GM23338 (cell line): Measurements from ENCODE around the gene SLC30A3. TPM values are rescaled to one million over a fixed set of nuclear protein-coding genes. Genes with fewer than 3 reads are reported as not detected.

ENCODE experiments used
- ATAC-seq: fragments of 200-7000 bp; cut with Tn5 transposase; 3 replicates; pipeline ENCODE4 v1.9.1; 2020
- DNase-seq: peaks from one replicate; pipeline ENCODE4 v3.0.0-alpha.2; 2015; ENCODE audit warnings: low spot score
- H2AFZ ChIP-seq: fragments of 200-600 bp; sonication (generic); 2 replicates; pipeline ENCODE4 v1.8.0; 2016; ENCODE audit warnings: antibody characterized with exemption, mild to moderate bottlenecking, moderate library complexity
- H3F3A ChIP-seq: fragments of 200-600 bp; sonication (generic); replicated peaks from 2 replicates; pipeline ENCODE4 v1.8.0; 2017; ENCODE audit warnings: antibody characterized with exemption, mixed run types, low read depth
- H3K27ac ChIP-seq: fragments of 200-600 bp; sonication (generic); 2 replicates; pipeline ENCODE4 v1.6.1; 2016; ENCODE audit warnings: low read depth
- H3K27me3 ChIP-seq: fragments of 200-600 bp; sonication (generic); 2 replicates; pipeline ENCODE4 v1.8.0; 2016; ENCODE audit warnings: mild to moderate bottlenecking, mixed run types, moderate library complexity; ENCODE audit not compliant: insufficient read depth
- H3K36me3 ChIP-seq: fragments of 200-600 bp; sonication (generic); 2 replicates; pipeline ENCODE4 v1.8.0; 2016; ENCODE audit warnings: mild to moderate bottlenecking; ENCODE audit not compliant: insufficient read depth
- H3K4me1 ChIP-seq: fragments of 200-600 bp; sonication (generic); 2 replicates; pipeline ENCODE4 v1.8.0; 2016; ENCODE audit warnings: mild to moderate bottlenecking, moderate library complexity; ENCODE audit not compliant: insufficient read depth
- H3K4me2 ChIP-seq: fragments of 200-600 bp; sonication (generic); 2 replicates; pipeline ENCODE4 v1.7.1; 2017; ENCODE audit warnings: mixed run types
- H3K4me3 ChIP-seq: fragments of 200-600 bp; sonication (generic); 2 replicates; pipeline ENCODE4 v1.6.1; 2016; ENCODE audit warnings: mixed run types
- H3K79me2 ChIP-seq: fragments of 200-600 bp; sonication (generic); replicated peaks from 2 replicates; pipeline ENCODE4 v1.8.0; 2017; ENCODE audit warnings: mild to moderate bottlenecking; ENCODE audit not compliant: insufficient read depth
- H3K9me2 ChIP-seq: fragments of 200-600 bp; sonication (generic); 2 replicates; pipeline ENCODE4 v1.8.0; 2017; ENCODE audit not compliant: insufficient read depth
- H4K20me1 ChIP-seq: fragments of 200-600 bp; sonication (generic); replicated peaks from 2 replicates; pipeline ENCODE4 v1.8.0; 2017; ENCODE audit warnings: mild to moderate bottlenecking; ENCODE audit not compliant: insufficient read depth
- H3K27ac Mint-ChIP-seq: 2 replicates; pipeline ENCODE4 v1.8.0; 2020; ENCODE audit warnings: inconsistent platforms, mild to moderate bottlenecking, moderate library complexity, mixed read lengths
- H3K27me3 Mint-ChIP-seq: 3 replicates; pipeline ENCODE4 v1.8.0; 2022; ENCODE audit warnings: low read depth, mild to moderate bottlenecking, moderate library complexity, mixed read lengths, inconsistent platforms; ENCODE audit not compliant: insufficient read depth, poor library complexity
- H3K36me3 Mint-ChIP-seq: 3 replicates; pipeline ENCODE4 v1.8.0; 2021; ENCODE audit warnings: low read depth, mild to moderate bottlenecking, inconsistent platforms, moderate library complexity, mixed read lengths
- H3K4me1 Mint-ChIP-seq: 3 replicates; pipeline ENCODE4 v1.8.0; 2020; ENCODE audit warnings: mild to moderate bottlenecking, inconsistent platforms, mixed read lengths
- H3K4me3 Mint-ChIP-seq: 3 replicates; pipeline ENCODE4 v1.8.0; 2021; ENCODE audit warnings: moderate library complexity, mild to moderate bottlenecking, inconsistent platforms, mixed read lengths
- H3K9me3 Mint-ChIP-seq: 3 replicates; pipeline ENCODE4 v1.8.0; 2020; ENCODE audit warnings: moderate library complexity, mild to moderate bottlenecking, inconsistent platforms, mixed read lengths
- CREB1 ChIP-seq: fragments of 250-450 bp; sonication (Bioruptor Pico); IDR thresholded peaks from 2 replicates; pipeline ENCODE4 v1.5.0; 2020; ENCODE audit warnings: low read depth, mild to moderate bottlenecking, moderate library complexity
- EZH2 ChIP-seq: fragments of 200-600 bp; sonication (generic); IDR thresholded peaks from one replicate; pipeline ENCODE4 v1.8.0; 2017; ENCODE audit warnings: antibody characterized with exemption, mild to moderate bottlenecking, low read depth; ENCODE audit not compliant: unreplicated experiment
- EZH2phosphoT487 ChIP-seq: fragments of 200-600 bp; sonication (generic); IDR thresholded peaks from one replicate; pipeline ENCODE4 v1.8.1; 2018; ENCODE audit warnings: antibody characterized with exemption; ENCODE audit not compliant: unreplicated experiment
- JUNB ChIP-seq: IDR thresholded peaks from one replicate; pipeline ENCODE4 v1.6.1; 2016; ENCODE audit warnings: antibody characterized with exemption; ENCODE audit not compliant: unreplicated experiment
- NANOG ChIP-seq: IDR thresholded peaks from 2 replicates; pipeline ENCODE4 v1.6.1; 2016; ENCODE audit warnings: antibody characterized with exemption, borderline replicate concordance
- POLR2AphosphoS5 ChIP-seq: IDR thresholded peaks from 2 replicates; pipeline ENCODE4 v1.6.1; 2016; ENCODE audit warnings: antibody characterized with exemption, low read depth
- STAT1 ChIP-seq: IDR thresholded peaks from one replicate; pipeline ENCODE4 v1.6.1; 2016; ENCODE audit warnings: antibody characterized with exemption; ENCODE audit not compliant: unreplicated experiment
- ZNF114 ChIP-seq: fragments of 250-450 bp; sonication (Bioruptor Pico); IDR thresholded peaks from 2 replicates; pipeline ENCODE4 v1.5.0; 2020; ENCODE audit warnings: mild to moderate bottlenecking, moderate library complexity
- polyA plus RNA-seq: library from polyadenylated mRNA; unstranded; fragments of >200 nt; fragmentation: Nextera tagmentation; extraction: Ambion mirVana; gene quantifications from 2 replicates; pipeline ENCODE4 v1.2.1, GENCODE V29; 2016
- total RNA-seq: library from RNA; depleted of rRNA; stranded (reverse); fragments of >200 nt; shearing (Covaris generic); gene quantifications from 2 replicates; pipeline ENCODE4 v1.2.3, GENCODE V29; 2014
- TF ChIP-seq, protein P1 (sequence below), 2 experiments: fragments of 200-600 bp in 1 of 2; sonication (generic) in 1 of 2; conservative IDR thresholded peaks; 2 replicates each; pipeline versions ENCODE4 v1.5.1 to v1.6.1; 2016 to 2017; ENCODE audit warnings: antibody characterized with exemption in 2 of 2, low read depth in 2 of 2, mild to moderate bottlenecking in 2 of 2, moderate library complexity in 1 of 2
- TF ChIP-seq, protein P2 (sequence below): fragments of 250-450 bp; sonication (Bioruptor Pico); IDR thresholded peaks from 2 replicates; pipeline ENCODE4 v1.5.0; 2020; ENCODE audit warnings: mild to moderate bottlenecking, moderate library complexity
- TF ChIP-seq, protein P3 (sequence below): IDR thresholded peaks from one replicate; pipeline ENCODE4 v1.6.1; 2018; ENCODE audit warnings: antibody characterized with exemption; ENCODE audit not compliant: unreplicated experiment
- TF ChIP-seq, protein P4 (sequence below): IDR thresholded peaks from 2 replicates; pipeline ENCODE4 v1.6.1; 2016; ENCODE audit warnings: antibody characterized with exemption

Gene SLC30A3
- total and polyA plus RNA-seq, 2 experiments from 2014 or later = 4.1 to 8.3 TPM

DNA sequence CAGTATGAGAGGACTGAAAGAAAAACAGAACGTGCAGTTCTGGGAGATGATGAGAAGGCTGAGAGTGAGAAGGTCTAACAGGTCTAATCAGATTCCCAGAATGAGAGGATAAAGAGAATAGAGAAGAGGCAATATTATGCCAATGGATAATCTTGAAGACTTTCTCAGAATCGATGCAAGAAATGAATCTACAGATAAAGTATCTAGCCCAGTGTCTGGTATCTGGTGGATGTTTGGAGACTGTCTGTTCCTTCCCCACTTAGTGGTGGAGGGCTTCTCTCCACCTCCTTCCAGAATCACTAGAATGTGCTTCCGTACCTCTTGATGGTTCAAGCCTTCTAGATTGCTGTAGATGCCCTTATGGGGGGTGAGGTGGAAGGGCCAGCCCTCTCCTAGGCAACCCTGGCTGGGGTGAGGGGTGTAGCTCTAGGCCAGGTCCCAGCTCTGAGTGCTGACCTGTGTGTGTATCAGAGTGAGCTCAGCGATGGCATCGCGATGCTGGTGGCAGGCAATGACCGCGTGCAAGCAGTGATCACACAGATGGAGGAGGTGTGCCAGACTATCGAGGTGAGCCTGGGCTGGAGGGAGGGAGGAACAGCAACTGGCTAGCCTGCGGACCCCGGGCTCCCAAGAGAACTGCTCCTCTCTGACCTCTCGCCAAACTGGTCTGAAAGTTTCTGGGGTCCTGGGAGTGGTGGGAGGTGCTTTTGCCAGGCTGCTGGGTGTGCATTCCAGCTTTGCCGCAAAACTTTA, 41.8 kb upstream of the SLC30A3 start:
- Histone ChIP-seq H3K4me1 (peaks cover 9% of the 10 kb centered on the region), H3F3A (peaks cover 10% of the 10 kb centered on the region; the same call in 1 of the 2 replicates), H3K4me2 (no peak overlapping the region), H3K27me3 (peaks cover 54% of the 10 kb centered on the region), H4K20me1 (peaks cover 4% of the 10 kb centered on the region; the same call in 1 of the 2 replicates), H2AFZ (no peak overlapping the region), H3K27ac (no peak overlapping the region), H3K9me2 (no peaks in the 10 kb centered on the region), H3K79me2 (no peaks in the 10 kb centered on the region), H3K4me3 (no peak overlapping the region), H3K36me3 (no peaks in the 10 kb centered on the region)
- Mint-ChIP-seq H3K4me1 (peaks cover 6% of the 10 kb centered on the region), H3K27ac (no peak overlapping the region), H3K4me3 (no peak overlapping the region), H3K9me3 (no peaks in the 10 kb centered on the region), H3K36me3 (0 out of 3 replicates have a peak, but pooled peaks cover 2% of the 10 kb centered on the region), H3K27me3 (peaks cover 53% of the 10 kb centered on the region)
- no peak for DNase-seq
- ATAC-seq = no peak
- TF ChIP-seq, protein P1, sequence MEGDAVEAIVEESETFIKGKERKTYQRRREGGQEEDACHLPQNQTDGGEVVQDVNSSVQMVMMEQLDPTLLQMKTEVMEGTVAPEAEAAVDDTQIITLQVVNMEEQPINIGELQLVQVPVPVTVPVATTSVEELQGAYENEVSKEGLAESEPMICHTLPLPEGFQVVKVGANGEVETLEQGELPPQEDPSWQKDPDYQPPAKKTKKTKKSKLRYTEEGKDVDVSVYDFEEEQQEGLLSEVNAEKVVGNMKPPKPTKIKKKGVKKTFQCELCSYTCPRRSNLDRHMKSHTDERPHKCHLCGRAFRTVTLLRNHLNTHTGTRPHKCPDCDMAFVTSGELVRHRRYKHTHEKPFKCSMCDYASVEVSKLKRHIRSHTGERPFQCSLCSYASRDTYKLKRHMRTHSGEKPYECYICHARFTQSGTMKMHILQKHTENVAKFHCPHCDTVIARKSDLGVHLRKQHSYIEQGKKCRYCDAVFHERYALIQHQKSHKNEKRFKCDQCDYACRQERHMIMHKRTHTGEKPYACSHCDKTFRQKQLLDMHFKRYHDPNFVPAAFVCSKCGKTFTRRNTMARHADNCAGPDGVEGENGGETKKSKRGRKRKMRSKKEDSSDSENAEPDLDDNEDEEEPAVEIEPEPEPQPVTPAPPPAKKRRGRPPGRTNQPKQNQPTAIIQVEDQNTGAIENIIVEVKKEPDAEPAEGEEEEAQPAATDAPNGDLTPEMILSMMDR (conservative IDR thresholded peaks at IDR 0.05; ENCODE audit: low read depth in 2 of 2) = no peak
- TF ChIP-seq ZNF114 (CRISPR knock-in tag) (no peak), STAT1 (no peak), JUNB (no peak), EZH2phosphoT487 (no peak), NANOG (no peak), POLR2AphosphoS5 (no peak), EZH2 (no peak), CREB1 (CRISPR knock-in tag) (no peak)
- TF ChIP-seq, protein P2, sequence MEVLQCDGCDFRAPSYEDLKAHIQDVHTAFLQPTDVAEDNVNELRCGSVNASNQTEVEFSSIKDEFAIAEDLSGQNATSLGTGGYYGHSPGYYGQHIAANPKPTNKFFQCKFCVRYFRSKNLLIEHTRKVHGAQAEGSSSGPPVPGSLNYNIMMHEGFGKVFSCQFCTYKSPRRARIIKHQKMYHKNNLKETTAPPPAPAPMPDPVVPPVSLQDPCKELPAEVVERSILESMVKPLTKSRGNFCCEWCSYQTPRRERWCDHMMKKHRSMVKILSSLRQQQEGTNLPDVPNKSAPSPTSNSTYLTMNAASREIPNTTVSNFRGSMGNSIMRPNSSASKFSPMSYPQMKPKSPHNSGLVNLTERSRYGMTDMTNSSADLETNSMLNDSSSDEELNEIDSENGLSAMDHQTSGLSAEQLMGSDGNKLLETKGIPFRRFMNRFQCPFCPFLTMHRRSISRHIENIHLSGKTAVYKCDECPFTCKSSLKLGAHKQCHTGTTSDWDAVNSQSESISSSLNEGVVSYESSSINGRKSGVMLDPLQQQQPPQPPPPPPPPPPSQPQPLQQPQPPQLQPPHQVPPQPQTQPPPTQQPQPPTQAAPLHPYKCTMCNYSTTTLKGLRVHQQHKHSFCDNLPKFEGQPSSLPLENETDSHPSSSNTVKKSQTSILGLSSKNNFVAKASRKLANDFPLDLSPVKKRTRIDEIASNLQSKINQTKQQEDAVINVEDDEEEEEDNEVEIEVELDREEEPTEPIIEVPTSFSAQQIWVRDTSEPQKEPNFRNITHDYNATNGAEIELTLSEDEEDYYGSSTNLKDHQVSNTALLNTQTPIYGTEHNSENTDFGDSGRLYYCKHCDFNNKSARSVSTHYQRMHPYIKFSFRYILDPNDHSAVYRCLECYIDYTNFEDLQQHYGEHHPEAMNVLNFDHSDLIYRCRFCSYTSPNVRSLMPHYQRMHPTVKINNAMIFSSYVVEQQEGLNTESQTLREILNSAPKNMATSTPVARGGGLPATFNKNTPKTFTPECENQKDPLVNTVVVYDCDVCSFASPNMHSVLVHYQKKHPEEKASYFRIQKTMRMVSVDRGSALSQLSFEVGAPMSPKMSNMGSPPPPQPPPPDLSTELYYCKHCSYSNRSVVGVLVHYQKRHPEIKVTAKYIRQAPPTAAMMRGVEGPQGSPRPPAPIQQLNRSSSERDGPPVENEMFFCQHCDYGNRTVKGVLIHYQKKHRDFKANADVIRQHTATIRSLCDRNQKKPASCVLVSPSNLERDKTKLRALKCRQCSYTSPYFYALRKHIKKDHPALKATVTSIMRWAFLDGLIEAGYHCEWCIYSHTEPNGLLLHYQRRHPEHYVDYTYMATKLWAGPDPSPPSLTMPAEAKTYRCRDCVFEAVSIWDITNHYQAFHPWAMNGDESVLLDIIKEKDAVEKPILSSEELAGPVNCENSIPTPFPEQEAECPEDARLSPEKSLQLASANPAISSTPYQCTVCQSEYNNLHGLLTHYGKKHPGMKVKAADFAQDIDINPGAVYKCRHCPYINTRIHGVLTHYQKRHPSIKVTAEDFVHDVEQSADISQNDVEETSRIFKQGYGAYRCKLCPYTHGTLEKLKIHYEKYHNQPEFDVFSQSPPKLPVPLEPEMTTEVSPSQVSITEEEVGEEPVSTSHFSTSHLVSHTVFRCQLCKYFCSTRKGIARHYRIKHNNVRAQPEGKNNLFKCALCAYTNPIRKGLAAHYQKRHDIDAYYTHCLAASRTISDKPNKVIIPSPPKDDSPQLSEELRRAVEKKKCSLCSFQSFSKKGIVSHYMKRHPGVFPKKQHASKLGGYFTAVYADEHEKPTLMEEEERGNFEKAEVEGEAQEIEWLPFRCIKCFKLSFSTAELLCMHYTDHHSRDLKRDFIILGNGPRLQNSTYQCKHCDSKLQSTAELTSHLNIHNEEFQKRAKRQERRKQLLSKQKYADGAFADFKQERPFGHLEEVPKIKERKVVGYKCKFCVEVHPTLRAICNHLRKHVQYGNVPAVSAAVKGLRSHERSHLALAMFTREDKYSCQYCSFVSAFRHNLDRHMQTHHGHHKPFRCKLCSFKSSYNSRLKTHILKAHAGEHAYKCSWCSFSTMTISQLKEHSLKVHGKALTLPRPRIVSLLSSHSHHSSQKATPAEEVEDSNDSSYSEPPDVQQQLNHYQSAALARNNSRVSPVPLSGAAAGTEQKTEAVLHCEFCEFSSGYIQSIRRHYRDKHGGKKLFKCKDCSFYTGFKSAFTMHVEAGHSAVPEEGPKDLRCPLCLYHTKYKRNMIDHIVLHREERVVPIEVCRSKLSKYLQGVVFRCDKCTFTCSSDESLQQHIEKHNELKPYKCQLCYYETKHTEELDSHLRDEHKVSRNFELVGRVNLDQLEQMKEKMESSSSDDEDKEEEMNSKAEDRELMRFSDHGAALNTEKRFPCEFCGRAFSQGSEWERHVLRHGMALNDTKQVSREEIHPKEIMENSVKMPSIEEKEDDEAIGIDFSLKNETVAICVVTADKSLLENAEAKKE = no peak
- TF ChIP-seq, protein P3, sequence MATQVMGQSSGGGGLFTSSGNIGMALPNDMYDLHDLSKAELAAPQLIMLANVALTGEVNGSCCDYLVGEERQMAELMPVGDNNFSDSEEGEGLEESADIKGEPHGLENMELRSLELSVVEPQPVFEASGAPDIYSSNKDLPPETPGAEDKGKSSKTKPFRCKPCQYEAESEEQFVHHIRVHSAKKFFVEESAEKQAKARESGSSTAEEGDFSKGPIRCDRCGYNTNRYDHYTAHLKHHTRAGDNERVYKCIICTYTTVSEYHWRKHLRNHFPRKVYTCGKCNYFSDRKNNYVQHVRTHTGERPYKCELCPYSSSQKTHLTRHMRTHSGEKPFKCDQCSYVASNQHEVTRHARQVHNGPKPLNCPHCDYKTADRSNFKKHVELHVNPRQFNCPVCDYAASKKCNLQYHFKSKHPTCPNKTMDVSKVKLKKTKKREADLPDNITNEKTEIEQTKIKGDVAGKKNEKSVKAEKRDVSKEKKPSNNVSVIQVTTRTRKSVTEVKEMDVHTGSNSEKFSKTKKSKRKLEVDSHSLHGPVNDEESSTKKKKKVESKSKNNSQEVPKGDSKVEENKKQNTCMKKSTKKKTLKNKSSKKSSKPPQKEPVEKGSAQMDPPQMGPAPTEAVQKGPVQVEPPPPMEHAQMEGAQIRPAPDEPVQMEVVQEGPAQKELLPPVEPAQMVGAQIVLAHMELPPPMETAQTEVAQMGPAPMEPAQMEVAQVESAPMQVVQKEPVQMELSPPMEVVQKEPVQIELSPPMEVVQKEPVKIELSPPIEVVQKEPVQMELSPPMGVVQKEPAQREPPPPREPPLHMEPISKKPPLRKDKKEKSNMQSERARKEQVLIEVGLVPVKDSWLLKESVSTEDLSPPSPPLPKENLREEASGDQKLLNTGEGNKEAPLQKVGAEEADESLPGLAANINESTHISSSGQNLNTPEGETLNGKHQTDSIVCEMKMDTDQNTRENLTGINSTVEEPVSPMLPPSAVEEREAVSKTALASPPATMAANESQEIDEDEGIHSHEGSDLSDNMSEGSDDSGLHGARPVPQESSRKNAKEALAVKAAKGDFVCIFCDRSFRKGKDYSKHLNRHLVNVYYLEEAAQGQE = no peak
- TF ChIP-seq, protein P4, sequence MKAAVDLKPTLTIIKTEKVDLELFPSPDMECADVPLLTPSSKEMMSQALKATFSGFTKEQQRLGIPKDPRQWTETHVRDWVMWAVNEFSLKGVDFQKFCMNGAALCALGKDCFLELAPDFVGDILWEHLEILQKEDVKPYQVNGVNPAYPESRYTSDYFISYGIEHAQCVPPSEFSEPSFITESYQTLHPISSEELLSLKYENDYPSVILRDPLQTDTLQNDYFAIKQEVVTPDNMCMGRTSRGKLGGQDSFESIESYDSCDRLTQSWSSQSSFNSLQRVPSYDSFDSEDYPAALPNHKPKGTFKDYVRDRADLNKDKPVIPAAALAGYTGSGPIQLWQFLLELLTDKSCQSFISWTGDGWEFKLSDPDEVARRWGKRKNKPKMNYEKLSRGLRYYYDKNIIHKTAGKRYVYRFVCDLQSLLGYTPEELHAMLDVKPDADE = no peak
